ENCODE data around the gene CCDC60. TPM values are rescaled to one million over a fixed set of nuclear protein-coding genes. Genes with fewer than 3 reads are reported as not detected.

Gene CCDC60
- total RNA-seq, 4 donors from 2014 or later: 0.64 to 10.6 (median 2.1) TPM

DNA sequence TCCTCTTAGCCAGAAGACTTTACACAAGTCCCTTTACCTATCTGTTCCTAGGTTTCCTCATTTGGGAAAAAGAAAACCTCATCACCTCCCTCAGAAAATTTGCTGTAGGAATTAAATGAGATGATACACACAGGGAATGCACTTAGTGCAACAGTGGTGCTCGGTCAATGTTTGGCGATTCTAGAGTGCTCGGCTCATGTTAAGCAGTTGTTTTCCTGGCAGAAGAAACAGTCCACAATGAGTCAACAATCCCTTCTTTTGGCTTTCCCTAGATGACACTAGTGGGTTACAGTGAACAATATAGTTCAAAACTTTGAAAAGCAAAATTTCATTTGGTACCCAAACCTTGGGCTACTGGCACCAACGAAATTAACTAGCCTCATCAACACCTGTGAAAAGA, 255.1 kb downstream of the CCDC60 start:
- Histone ChIP-seq H3K4me3 (no peak overlapping the region), H3K4me1 (peaks cover 0 to 4% (median 0%) of the 10 kb centered on the region in 3 donors), H3K9me3 (no peaks in the 10 kb centered on the region), H3K27ac (no peak overlapping the region), H3K36me3 (no peaks in the 10 kb centered on the region), H3K27me3 (peaks cover 0 to 33% (median 3%) of the 10 kb centered on the region in 4 donors)
- 67 to 84% methylated on average over 4 of the region's 4 CpGs for WGBS, 2 donors
- intact Hi-C loops (cut with DNase I): no loop called here
- TF ChIP-seq CTCF (IDR thresholded peaks at IDR 0.05): no peak
- TF ChIP-seq POLR2A (IDR thresholded peaks at IDR 0.05): no peak
- no peak for DNase-seq

Other genes with a start within 250 kb of the CCDC60 start
- 10 to 100 TPM; 47.8 to 86.4 (median 72.1) TPM for gene HSPB8, start 155.8 kb upstream of the CCDC60 start, total RNA-seq